Chondrocyte (in vitro differentiated cells): Measurements from ENCODE around the gene SEMA3A. TPM values are rescaled to one million over a fixed set of nuclear protein-coding genes. Genes with fewer than 3 reads are reported as not detected.

Experiments
- DNase-seq: peaks from one replicate; pipeline ENCODE4 v3.0.0; 2021; ENCODE audit warnings: mixed read lengths, low spot score
- H3K27ac Mint-ChIP-seq: one replicate; pipeline ENCODE4 v1.8.0; 2021; ENCODE audit warnings: mild to moderate bottlenecking, moderate library complexity, mixed read lengths; ENCODE audit not compliant: unreplicated experiment
- H3K27me3 Mint-ChIP-seq: 2 replicates; pipeline ENCODE4 v1.8.0; 2021; ENCODE audit warnings: low read depth, mixed read lengths
- H3K36me3 Mint-ChIP-seq: 2 replicates; pipeline ENCODE4 v1.8.0; 2021; ENCODE audit warnings: low read depth, mixed read lengths
- H3K4me1 Mint-ChIP-seq: 2 replicates; pipeline ENCODE4 v1.8.0; 2021; ENCODE audit warnings: low read depth, mild to moderate bottlenecking, mixed read lengths
- H3K4me3 Mint-ChIP-seq: one replicate; pipeline ENCODE4 v1.8.0; 2021; ENCODE audit warnings: mild to moderate bottlenecking, moderate library complexity, mixed read lengths; ENCODE audit not compliant: unreplicated experiment
- H3K9me3 Mint-ChIP-seq: 2 replicates; pipeline ENCODE4 v1.8.0; 2021; ENCODE audit warnings: low read depth, mixed read lengths
- CTCF ChIP-seq: fragments of 200-600 bp; sonication (generic); IDR thresholded peaks from 2 replicates; pipeline ENCODE4 v1.5.0; 2021; ENCODE audit warnings: antibody characterized with exemption, mild to moderate bottlenecking, moderate library complexity
- total RNA-seq: library from RNA; stranded (reverse); gene quantifications from 3 replicates; pipeline ENCODE4 v1.2.1, GENCODE V29; 2021

The SEMA3A gene
- total RNA-seq, 1 donor from 2014 or later: 0.65 TPM

DNA sequence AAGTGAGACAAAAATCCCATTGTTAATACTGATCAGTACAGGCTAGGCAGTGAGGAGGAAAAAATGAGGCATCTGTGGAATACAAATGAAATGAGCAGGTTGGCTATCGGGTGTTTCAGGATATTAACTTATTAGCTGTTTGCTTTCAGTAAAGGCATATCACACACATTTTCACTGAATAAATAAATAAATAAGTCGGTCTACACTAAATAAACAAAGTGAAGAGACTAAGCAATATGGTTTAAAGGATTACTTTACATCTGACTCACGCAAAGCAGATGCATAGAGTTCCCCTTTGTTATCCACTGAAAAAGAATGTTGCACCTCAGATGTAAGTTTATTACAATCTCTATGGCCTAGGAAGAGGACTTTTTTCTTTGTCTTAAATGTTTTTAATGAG, 6.3 kb upstream of the SEMA3A start:
- peaks cover 5% of the 10 kb centered on the region for H3K4me1 Mint-ChIP-seq
- no peak for DNase-seq
- peaks cover 2% of the 10 kb centered on the region for H3K27me3 Mint-ChIP-seq
- H3K27ac Mint-ChIP-seq: no peak overlapping the region
- H3K4me3 Mint-ChIP-seq: no peak overlapping the region
- H3K36me3 Mint-ChIP-seq: no peaks in the 10 kb centered on the region
- H3K9me3 Mint-ChIP-seq: no peaks in the 10 kb centered on the region
- TF ChIP-seq CTCF: no peak

- Mint-ChIP-seq H3K9me3 (no peaks in the 10 kb centered on the region), H3K4me3 (no peak overlapping the region), H3K27ac (no peak overlapping the region), H3K27me3 (peaks cover 2% of the 10 kb centered on the region), H3K36me3 (no peaks in the 10 kb centered on the region), H3K4me1 (peaks cover 21% of the 10 kb centered on the region)
- TF ChIP-seq CTCF: no peak
- DNase-seq: no peak
Observed at GRCh38 chr7:84199216-84199615, 4.6 kb upstream of the SEMA3A start.

GRCh38 chr7:84196084-84196503, 1.5 kb upstream of the SEMA3A start:
- peaks cover 2% of the 10 kb centered on the region for H3K27me3 Mint-ChIP-seq
- peak overlapping the region; percentile 92 for H3K4me3 Mint-ChIP-seq
- no peaks in the 10 kb centered on the region for H3K9me3 Mint-ChIP-seq
- H3K36me3 Mint-ChIP-seq: no peaks in the 10 kb centered on the region
- H3K4me1 Mint-ChIP-seq: peaks cover 23% of the 10 kb centered on the region
- DNase-seq: no peak
- no peak for TF ChIP-seq CTCF
- H3K27ac Mint-ChIP-seq: peak overlapping the region; percentile 80

- Mint-ChIP-seq H3K27ac (no peak overlapping the region), H3K36me3 (no peaks in the 10 kb centered on the region), H3K4me3 (peak overlapping the region; percentile 92), H3K4me1 (peaks cover 23% of the 10 kb centered on the region), H3K27me3 (peaks cover 2% of the 10 kb centered on the region), H3K9me3 (no peaks in the 10 kb centered on the region)
- no peak for DNase-seq
- no peak for TF ChIP-seq CTCF
Observed at GRCh38 chr7:84195295-84196060, 889 bp upstream of the SEMA3A start.

- H3K27ac Mint-ChIP-seq: no peak overlapping the region
- DNase-seq: no peak
- peaks cover 23% of the 10 kb centered on the region for H3K4me1 Mint-ChIP-seq
- no peak overlapping the region for H3K4me3 Mint-ChIP-seq
- no peaks in the 10 kb centered on the region for H3K36me3 Mint-ChIP-seq
- no peaks in the 10 kb centered on the region for H3K9me3 Mint-ChIP-seq
- H3K27me3 Mint-ChIP-seq: peaks cover 2% of the 10 kb centered on the region
- TF ChIP-seq CTCF: no peak
Observed at GRCh38 chr7:84193747-84194146, 842 bp downstream of the SEMA3A start.
